GM23338 (cell line): ENCODE measurements around the gene IRF2BPL. TPM values are rescaled to one million over a fixed set of nuclear protein-coding genes. Genes with fewer than 3 reads are reported as not detected.

ENCODE experiments used
- ATAC-seq: fragments of 200-7000 bp; cut with Tn5 transposase; 3 replicates; pipeline ENCODE4 v1.9.1; 2020
- DNase-seq: peaks from one replicate; pipeline ENCODE4 v3.0.0-alpha.2; 2015; ENCODE audit warnings: low spot score
- H2AFZ ChIP-seq: fragments of 200-600 bp; sonication (generic); 2 replicates; pipeline ENCODE4 v1.8.0; 2016; ENCODE audit warnings: antibody characterized with exemption, mild to moderate bottlenecking, moderate library complexity
- H3F3A ChIP-seq: fragments of 200-600 bp; sonication (generic); replicated peaks from 2 replicates; pipeline ENCODE4 v1.8.0; 2017; ENCODE audit warnings: antibody characterized with exemption, mixed run types, low read depth
- H3K27ac ChIP-seq: fragments of 200-600 bp; sonication (generic); 2 replicates; pipeline ENCODE4 v1.6.1; 2016; ENCODE audit warnings: low read depth
- H3K27me3 ChIP-seq: fragments of 200-600 bp; sonication (generic); 2 replicates; pipeline ENCODE4 v1.8.0; 2016; ENCODE audit warnings: mild to moderate bottlenecking, mixed run types, moderate library complexity; ENCODE audit not compliant: insufficient read depth
- H3K36me3 ChIP-seq: fragments of 200-600 bp; sonication (generic); 2 replicates; pipeline ENCODE4 v1.8.0; 2016; ENCODE audit warnings: mild to moderate bottlenecking; ENCODE audit not compliant: insufficient read depth
- H3K4me1 ChIP-seq: fragments of 200-600 bp; sonication (generic); 2 replicates; pipeline ENCODE4 v1.8.0; 2016; ENCODE audit warnings: mild to moderate bottlenecking, moderate library complexity; ENCODE audit not compliant: insufficient read depth
- H3K4me2 ChIP-seq: fragments of 200-600 bp; sonication (generic); 2 replicates; pipeline ENCODE4 v1.7.1; 2017; ENCODE audit warnings: mixed run types
- H3K4me3 ChIP-seq: fragments of 200-600 bp; sonication (generic); 2 replicates; pipeline ENCODE4 v1.6.1; 2016; ENCODE audit warnings: mixed run types
- H3K79me2 ChIP-seq: fragments of 200-600 bp; sonication (generic); replicated peaks from 2 replicates; pipeline ENCODE4 v1.8.0; 2017; ENCODE audit warnings: mild to moderate bottlenecking; ENCODE audit not compliant: insufficient read depth
- H3K9me2 ChIP-seq: fragments of 200-600 bp; sonication (generic); 2 replicates; pipeline ENCODE4 v1.8.0; 2017; ENCODE audit not compliant: insufficient read depth
- H4K20me1 ChIP-seq: fragments of 200-600 bp; sonication (generic); replicated peaks from 2 replicates; pipeline ENCODE4 v1.8.0; 2017; ENCODE audit warnings: mild to moderate bottlenecking; ENCODE audit not compliant: insufficient read depth
- H3K27ac Mint-ChIP-seq: 2 replicates; pipeline ENCODE4 v1.8.0; 2020; ENCODE audit warnings: inconsistent platforms, mild to moderate bottlenecking, moderate library complexity, mixed read lengths
- H3K27me3 Mint-ChIP-seq: 3 replicates; pipeline ENCODE4 v1.8.0; 2022; ENCODE audit warnings: low read depth, mild to moderate bottlenecking, moderate library complexity, mixed read lengths, inconsistent platforms; ENCODE audit not compliant: insufficient read depth, poor library complexity
- H3K36me3 Mint-ChIP-seq: 3 replicates; pipeline ENCODE4 v1.8.0; 2021; ENCODE audit warnings: low read depth, mild to moderate bottlenecking, inconsistent platforms, moderate library complexity, mixed read lengths
- H3K4me1 Mint-ChIP-seq: 3 replicates; pipeline ENCODE4 v1.8.0; 2020; ENCODE audit warnings: mild to moderate bottlenecking, inconsistent platforms, mixed read lengths
- H3K4me3 Mint-ChIP-seq: 3 replicates; pipeline ENCODE4 v1.8.0; 2021; ENCODE audit warnings: moderate library complexity, mild to moderate bottlenecking, inconsistent platforms, mixed read lengths
- H3K9me3 Mint-ChIP-seq: 3 replicates; pipeline ENCODE4 v1.8.0; 2020; ENCODE audit warnings: moderate library complexity, mild to moderate bottlenecking, inconsistent platforms, mixed read lengths
- CREB1 ChIP-seq: fragments of 250-450 bp; sonication (Bioruptor Pico); IDR thresholded peaks from 2 replicates; pipeline ENCODE4 v1.5.0; 2020; ENCODE audit warnings: low read depth, mild to moderate bottlenecking, moderate library complexity
- EZH2 ChIP-seq: fragments of 200-600 bp; sonication (generic); IDR thresholded peaks from one replicate; pipeline ENCODE4 v1.8.0; 2017; ENCODE audit warnings: antibody characterized with exemption, mild to moderate bottlenecking, low read depth; ENCODE audit not compliant: unreplicated experiment
- EZH2phosphoT487 ChIP-seq: fragments of 200-600 bp; sonication (generic); IDR thresholded peaks from one replicate; pipeline ENCODE4 v1.8.1; 2018; ENCODE audit warnings: antibody characterized with exemption; ENCODE audit not compliant: unreplicated experiment
- JUNB ChIP-seq: IDR thresholded peaks from one replicate; pipeline ENCODE4 v1.6.1; 2016; ENCODE audit warnings: antibody characterized with exemption; ENCODE audit not compliant: unreplicated experiment
- NANOG ChIP-seq: IDR thresholded peaks from 2 replicates; pipeline ENCODE4 v1.6.1; 2016; ENCODE audit warnings: antibody characterized with exemption, borderline replicate concordance
- POLR2AphosphoS5 ChIP-seq: IDR thresholded peaks from 2 replicates; pipeline ENCODE4 v1.6.1; 2016; ENCODE audit warnings: antibody characterized with exemption, low read depth
- STAT1 ChIP-seq: IDR thresholded peaks from one replicate; pipeline ENCODE4 v1.6.1; 2016; ENCODE audit warnings: antibody characterized with exemption; ENCODE audit not compliant: unreplicated experiment
- ZNF114 ChIP-seq: fragments of 250-450 bp; sonication (Bioruptor Pico); IDR thresholded peaks from 2 replicates; pipeline ENCODE4 v1.5.0; 2020; ENCODE audit warnings: mild to moderate bottlenecking, moderate library complexity
- ZNF331 ChIP-seq: fragments of 250-450 bp; sonication (Bioruptor Pico); IDR thresholded peaks from 2 replicates; pipeline ENCODE4 v1.5.0; 2020; ENCODE audit warnings: low read depth, mild to moderate bottlenecking, moderate library complexity
- polyA plus RNA-seq: library from polyadenylated mRNA; unstranded; fragments of >200 nt; fragmentation: Nextera tagmentation; extraction: Ambion mirVana; gene quantifications from 2 replicates; pipeline ENCODE4 v1.2.1, GENCODE V29; 2016
- total RNA-seq: library from RNA; depleted of rRNA; stranded (reverse); fragments of >200 nt; shearing (Covaris generic); gene quantifications from 2 replicates; pipeline ENCODE4 v1.2.3, GENCODE V29; 2014
- TF ChIP-seq, protein P1 (sequence below): fragments of 250-450 bp; sonication (Bioruptor Pico); IDR thresholded peaks from 2 replicates; pipeline ENCODE4 v1.5.0; 2020; ENCODE audit warnings: mild to moderate bottlenecking, moderate library complexity
- TF ChIP-seq, protein P2 (sequence below): IDR thresholded peaks from one replicate; pipeline ENCODE4 v1.6.1; 2018; ENCODE audit warnings: antibody characterized with exemption; ENCODE audit not compliant: unreplicated experiment
- TF ChIP-seq, protein P3 (sequence below): IDR thresholded peaks from 2 replicates; pipeline ENCODE4 v1.6.1; 2016; ENCODE audit warnings: antibody characterized with exemption
- TF ChIP-seq, protein P4 (sequence below), 2 experiments: fragments of 200-600 bp in 1 of 2; sonication (generic) in 1 of 2; conservative IDR thresholded peaks; 2 replicates each; pipeline versions ENCODE4 v1.5.1 to v1.6.1; 2016 to 2017; ENCODE audit warnings: antibody characterized with exemption in 2 of 2, low read depth in 2 of 2, mild to moderate bottlenecking in 2 of 2, moderate library complexity in 1 of 2

The IRF2BPL gene
- total and polyA plus RNA-seq, 2 experiments from 2014 or later: 11.2 to 119 TPM

DNA sequence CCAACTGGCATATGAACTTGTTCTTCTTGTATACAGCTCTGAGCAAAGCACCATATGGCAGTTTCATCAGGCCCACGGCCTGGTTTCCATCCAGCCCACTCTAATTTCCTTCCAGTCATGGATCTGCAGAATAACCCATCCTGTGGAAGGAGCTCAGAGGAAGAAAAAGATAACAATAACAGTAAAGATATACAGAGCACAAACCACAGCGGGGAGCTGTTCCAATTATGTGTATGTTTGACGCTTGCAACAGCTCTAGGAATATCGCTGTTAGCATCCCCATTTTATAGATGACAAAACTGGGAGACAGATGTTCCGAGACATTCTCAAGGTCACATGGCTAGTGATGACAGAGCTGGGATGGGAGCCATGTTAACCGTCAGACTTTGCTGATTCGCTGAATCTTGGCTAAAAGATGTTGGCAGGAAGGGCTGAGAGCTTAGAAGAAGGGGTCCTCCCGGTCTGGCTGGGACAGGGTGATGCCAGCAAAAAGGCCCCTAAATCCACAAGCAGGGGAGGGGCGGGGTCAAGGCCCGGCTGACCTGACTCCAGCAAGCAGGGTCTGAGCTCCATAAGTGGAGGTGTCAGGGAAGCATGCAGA, 35.2 kb upstream of the IRF2BPL start:
- Histone ChIP-seq H2AFZ (no peak overlapping the region), H3K36me3 (no peaks in the 10 kb centered on the region), H3K4me1 (no peaks in the 10 kb centered on the region; the same call in 1 of the 2 replicates), H3K9me2 (no peaks in the 10 kb centered on the region), H3F3A (0 out of 2 replicates have a peak, but pooled peaks cover 3% of the 10 kb centered on the region), H3K27me3 (no peaks in the 10 kb centered on the region), H3K4me3 (no peak overlapping the region), H3K79me2 (no peaks in the 10 kb centered on the region), H3K4me2 (no peak overlapping the region), H4K20me1 (no peaks in the 10 kb centered on the region), H3K27ac (no peak overlapping the region)
- H3K27me3 Mint-ChIP-seq: peaks cover 10% of the 10 kb centered on the region
- no peak overlapping the region for H3K4me3 Mint-ChIP-seq
- H3K36me3 Mint-ChIP-seq: no peaks in the 10 kb centered on the region
- ATAC-seq: no peak
- DNase-seq: no peak
- TF ChIP-seq JUNB (no peak), CREB1 (CRISPR knock-in tag) (no peak), NANOG (no peak), EZH2 (no peak), ZNF331 (CRISPR knock-in tag) (no peak), ZNF114 (CRISPR knock-in tag) (no peak), POLR2AphosphoS5 (no peak), STAT1 (no peak), EZH2phosphoT487 (no peak)
- TF ChIP-seq, protein P1, sequence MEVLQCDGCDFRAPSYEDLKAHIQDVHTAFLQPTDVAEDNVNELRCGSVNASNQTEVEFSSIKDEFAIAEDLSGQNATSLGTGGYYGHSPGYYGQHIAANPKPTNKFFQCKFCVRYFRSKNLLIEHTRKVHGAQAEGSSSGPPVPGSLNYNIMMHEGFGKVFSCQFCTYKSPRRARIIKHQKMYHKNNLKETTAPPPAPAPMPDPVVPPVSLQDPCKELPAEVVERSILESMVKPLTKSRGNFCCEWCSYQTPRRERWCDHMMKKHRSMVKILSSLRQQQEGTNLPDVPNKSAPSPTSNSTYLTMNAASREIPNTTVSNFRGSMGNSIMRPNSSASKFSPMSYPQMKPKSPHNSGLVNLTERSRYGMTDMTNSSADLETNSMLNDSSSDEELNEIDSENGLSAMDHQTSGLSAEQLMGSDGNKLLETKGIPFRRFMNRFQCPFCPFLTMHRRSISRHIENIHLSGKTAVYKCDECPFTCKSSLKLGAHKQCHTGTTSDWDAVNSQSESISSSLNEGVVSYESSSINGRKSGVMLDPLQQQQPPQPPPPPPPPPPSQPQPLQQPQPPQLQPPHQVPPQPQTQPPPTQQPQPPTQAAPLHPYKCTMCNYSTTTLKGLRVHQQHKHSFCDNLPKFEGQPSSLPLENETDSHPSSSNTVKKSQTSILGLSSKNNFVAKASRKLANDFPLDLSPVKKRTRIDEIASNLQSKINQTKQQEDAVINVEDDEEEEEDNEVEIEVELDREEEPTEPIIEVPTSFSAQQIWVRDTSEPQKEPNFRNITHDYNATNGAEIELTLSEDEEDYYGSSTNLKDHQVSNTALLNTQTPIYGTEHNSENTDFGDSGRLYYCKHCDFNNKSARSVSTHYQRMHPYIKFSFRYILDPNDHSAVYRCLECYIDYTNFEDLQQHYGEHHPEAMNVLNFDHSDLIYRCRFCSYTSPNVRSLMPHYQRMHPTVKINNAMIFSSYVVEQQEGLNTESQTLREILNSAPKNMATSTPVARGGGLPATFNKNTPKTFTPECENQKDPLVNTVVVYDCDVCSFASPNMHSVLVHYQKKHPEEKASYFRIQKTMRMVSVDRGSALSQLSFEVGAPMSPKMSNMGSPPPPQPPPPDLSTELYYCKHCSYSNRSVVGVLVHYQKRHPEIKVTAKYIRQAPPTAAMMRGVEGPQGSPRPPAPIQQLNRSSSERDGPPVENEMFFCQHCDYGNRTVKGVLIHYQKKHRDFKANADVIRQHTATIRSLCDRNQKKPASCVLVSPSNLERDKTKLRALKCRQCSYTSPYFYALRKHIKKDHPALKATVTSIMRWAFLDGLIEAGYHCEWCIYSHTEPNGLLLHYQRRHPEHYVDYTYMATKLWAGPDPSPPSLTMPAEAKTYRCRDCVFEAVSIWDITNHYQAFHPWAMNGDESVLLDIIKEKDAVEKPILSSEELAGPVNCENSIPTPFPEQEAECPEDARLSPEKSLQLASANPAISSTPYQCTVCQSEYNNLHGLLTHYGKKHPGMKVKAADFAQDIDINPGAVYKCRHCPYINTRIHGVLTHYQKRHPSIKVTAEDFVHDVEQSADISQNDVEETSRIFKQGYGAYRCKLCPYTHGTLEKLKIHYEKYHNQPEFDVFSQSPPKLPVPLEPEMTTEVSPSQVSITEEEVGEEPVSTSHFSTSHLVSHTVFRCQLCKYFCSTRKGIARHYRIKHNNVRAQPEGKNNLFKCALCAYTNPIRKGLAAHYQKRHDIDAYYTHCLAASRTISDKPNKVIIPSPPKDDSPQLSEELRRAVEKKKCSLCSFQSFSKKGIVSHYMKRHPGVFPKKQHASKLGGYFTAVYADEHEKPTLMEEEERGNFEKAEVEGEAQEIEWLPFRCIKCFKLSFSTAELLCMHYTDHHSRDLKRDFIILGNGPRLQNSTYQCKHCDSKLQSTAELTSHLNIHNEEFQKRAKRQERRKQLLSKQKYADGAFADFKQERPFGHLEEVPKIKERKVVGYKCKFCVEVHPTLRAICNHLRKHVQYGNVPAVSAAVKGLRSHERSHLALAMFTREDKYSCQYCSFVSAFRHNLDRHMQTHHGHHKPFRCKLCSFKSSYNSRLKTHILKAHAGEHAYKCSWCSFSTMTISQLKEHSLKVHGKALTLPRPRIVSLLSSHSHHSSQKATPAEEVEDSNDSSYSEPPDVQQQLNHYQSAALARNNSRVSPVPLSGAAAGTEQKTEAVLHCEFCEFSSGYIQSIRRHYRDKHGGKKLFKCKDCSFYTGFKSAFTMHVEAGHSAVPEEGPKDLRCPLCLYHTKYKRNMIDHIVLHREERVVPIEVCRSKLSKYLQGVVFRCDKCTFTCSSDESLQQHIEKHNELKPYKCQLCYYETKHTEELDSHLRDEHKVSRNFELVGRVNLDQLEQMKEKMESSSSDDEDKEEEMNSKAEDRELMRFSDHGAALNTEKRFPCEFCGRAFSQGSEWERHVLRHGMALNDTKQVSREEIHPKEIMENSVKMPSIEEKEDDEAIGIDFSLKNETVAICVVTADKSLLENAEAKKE (CRISPR knock-in tag): no peak
- TF ChIP-seq, protein P2, sequence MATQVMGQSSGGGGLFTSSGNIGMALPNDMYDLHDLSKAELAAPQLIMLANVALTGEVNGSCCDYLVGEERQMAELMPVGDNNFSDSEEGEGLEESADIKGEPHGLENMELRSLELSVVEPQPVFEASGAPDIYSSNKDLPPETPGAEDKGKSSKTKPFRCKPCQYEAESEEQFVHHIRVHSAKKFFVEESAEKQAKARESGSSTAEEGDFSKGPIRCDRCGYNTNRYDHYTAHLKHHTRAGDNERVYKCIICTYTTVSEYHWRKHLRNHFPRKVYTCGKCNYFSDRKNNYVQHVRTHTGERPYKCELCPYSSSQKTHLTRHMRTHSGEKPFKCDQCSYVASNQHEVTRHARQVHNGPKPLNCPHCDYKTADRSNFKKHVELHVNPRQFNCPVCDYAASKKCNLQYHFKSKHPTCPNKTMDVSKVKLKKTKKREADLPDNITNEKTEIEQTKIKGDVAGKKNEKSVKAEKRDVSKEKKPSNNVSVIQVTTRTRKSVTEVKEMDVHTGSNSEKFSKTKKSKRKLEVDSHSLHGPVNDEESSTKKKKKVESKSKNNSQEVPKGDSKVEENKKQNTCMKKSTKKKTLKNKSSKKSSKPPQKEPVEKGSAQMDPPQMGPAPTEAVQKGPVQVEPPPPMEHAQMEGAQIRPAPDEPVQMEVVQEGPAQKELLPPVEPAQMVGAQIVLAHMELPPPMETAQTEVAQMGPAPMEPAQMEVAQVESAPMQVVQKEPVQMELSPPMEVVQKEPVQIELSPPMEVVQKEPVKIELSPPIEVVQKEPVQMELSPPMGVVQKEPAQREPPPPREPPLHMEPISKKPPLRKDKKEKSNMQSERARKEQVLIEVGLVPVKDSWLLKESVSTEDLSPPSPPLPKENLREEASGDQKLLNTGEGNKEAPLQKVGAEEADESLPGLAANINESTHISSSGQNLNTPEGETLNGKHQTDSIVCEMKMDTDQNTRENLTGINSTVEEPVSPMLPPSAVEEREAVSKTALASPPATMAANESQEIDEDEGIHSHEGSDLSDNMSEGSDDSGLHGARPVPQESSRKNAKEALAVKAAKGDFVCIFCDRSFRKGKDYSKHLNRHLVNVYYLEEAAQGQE: no peak
- TF ChIP-seq, protein P3, sequence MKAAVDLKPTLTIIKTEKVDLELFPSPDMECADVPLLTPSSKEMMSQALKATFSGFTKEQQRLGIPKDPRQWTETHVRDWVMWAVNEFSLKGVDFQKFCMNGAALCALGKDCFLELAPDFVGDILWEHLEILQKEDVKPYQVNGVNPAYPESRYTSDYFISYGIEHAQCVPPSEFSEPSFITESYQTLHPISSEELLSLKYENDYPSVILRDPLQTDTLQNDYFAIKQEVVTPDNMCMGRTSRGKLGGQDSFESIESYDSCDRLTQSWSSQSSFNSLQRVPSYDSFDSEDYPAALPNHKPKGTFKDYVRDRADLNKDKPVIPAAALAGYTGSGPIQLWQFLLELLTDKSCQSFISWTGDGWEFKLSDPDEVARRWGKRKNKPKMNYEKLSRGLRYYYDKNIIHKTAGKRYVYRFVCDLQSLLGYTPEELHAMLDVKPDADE: no peak
- TF ChIP-seq, protein P4, sequence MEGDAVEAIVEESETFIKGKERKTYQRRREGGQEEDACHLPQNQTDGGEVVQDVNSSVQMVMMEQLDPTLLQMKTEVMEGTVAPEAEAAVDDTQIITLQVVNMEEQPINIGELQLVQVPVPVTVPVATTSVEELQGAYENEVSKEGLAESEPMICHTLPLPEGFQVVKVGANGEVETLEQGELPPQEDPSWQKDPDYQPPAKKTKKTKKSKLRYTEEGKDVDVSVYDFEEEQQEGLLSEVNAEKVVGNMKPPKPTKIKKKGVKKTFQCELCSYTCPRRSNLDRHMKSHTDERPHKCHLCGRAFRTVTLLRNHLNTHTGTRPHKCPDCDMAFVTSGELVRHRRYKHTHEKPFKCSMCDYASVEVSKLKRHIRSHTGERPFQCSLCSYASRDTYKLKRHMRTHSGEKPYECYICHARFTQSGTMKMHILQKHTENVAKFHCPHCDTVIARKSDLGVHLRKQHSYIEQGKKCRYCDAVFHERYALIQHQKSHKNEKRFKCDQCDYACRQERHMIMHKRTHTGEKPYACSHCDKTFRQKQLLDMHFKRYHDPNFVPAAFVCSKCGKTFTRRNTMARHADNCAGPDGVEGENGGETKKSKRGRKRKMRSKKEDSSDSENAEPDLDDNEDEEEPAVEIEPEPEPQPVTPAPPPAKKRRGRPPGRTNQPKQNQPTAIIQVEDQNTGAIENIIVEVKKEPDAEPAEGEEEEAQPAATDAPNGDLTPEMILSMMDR (conservative IDR thresholded peaks at IDR 0.05; ENCODE audit: low read depth in 2 of 2): no peak
- no peaks in the 10 kb centered on the region for H3K9me3 Mint-ChIP-seq
- H3K27ac Mint-ChIP-seq: no peak overlapping the region
- peaks cover 18% of the 10 kb centered on the region for H3K4me1 Mint-ChIP-seq
